Fibroblast of gingiva (primary cell): ENCODE measurements around the gene CKMT1A.
"Not testable (repeated sequence)": the region's sequence is repeated elsewhere in the genome, so short reads cannot be mapped to it uniquely, and the experiment has no call there.

Experiments
- DNase-seq: peaks from one replicate; pipeline ENCODE4 v3.0.0-alpha.2; 2011; ENCODE audit warnings: low read depth

The CKMT1A gene

GRCh38 chr15:43693148-43694022 is at the start of gene CKMT1A:
Gene CKMT1A, plus strand, starts transcription at chr15:43693859. Its CDS starts 192 bp downstream, at chr15:43694051.
- DNase-seq: not testable (repeated sequence)

- no peak for DNase-seq
These were observed 44.8 kb upstream of the CKMT1A start, which contains the start of gene CATSPER2 for GRCh38 chr15:43648649-43649429. Gene CATSPER2, minus strand, starts transcription at chr15:43648844. Its CDS starts 783 bp downstream, at chr15:43648061.

DNA sequence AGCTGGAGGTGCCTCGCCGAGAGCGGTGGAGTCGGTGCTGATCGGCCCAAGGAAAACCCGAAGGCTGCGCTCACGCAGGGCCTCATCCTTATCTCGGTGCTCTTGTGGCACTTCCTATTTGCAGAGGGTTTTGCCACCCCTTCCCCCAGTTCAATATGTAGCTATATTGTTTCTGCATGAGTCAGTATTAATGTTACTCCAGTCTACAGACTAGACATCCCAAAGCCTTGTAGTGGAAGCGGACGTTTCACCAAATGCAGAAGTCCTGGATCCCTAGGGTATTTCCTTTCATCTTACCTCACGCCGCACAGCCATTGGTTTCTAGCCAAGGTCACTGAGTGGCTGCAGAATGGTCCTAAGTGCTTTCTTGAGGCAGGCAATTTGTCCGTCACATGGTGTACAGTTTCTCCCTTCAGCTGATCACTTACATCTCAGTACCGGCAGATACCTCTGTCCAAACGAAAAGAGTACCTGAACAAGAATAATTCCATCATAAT is 44.2 kb upstream of the CKMT1A start:
- not testable (repeated sequence) for DNase-seq

GRCh38 chr15:43659727-43660126 is 33.9 kb upstream of the CKMT1A start:
- not testable (repeated sequence) for DNase-seq

- not testable (repeated sequence) for DNase-seq
These were observed 31.4 kb upstream of the CKMT1A start for GRCh38 chr15:43662293-43662692.

DNA sequence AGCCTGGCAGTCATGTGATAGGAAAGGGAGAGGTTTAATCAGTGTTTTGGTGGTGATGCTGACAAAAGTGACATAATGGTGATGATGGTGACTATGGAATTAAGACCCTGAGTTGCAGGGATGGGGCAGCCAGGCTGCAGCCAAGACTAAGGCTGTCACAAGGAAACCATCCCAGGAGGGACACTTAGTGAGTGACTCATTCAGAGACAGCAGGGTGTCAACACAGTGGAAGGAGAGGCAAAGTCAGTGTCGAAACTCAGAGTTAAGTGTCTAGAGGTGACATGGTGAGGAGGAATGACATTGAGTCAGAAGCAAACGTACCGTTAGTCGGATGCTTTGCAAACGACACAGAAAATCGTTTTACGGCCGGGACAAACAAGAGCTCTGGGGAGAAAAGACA is 30.3 kb upstream of the CKMT1A start:
- not testable (repeated sequence) for DNase-seq

GRCh38 chr15:43666177-43666576 is 27.5 kb upstream of the CKMT1A start:
- DNase-seq: not testable (repeated sequence)

- DNase-seq: not testable (repeated sequence)
These were observed 19.5 kb upstream of the CKMT1A start for GRCh38 chr15:43674175-43674574.

DNA sequence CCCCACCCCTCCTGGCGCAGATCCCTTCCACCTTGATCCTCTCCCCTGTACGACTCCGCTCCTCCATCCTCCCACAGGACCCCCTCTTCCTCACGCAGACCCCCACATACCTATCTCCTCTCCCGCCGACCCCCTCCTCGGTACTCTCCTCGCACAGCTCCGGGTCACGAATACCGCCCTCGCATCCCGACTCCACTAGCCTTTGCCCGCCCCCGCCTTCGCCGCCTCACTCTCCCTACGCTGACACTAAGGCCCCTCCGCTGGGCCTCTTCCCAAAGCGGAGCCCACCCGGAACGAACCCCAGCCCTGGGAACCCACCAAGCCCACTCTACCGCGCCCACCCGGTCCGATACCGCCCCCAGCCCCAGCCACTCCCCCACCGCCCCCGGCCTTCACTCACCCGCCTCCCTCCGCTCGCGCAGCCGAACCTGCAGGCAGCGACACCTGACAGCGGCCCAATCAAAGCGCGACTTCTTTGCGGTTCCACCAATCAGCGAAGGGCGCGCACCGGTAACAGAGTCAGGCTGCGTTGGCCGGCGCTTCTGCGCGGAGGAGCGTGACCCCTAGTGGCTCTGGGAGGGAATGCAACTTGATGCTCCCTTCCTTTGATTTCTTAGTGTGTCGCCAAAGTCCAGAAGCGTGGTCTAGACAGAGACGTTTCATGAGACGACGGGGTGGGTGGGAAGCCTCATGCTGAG is 3.9 kb upstream of the CKMT1A start:
- not testable (repeated sequence) for DNase-seq

DNA sequence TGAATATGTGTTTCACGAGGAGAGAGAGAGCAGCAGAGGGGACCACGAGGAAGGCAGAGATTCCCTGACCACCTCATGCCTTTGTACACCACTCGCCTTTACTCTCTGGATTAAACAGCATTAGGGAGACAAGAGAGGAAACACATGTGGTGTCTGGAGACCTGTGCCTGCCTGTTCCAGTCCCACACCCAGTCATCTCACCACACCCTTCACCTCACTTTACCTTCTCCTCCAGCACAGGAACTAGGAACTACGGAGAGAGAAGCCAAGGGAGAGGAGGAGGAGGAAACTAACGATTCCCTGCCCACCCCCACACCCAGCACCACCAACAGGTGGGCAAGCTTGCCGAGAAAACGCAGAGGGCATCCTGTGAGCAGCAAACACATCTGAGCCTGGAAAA is 980 bp upstream of the CKMT1A start:
- DNase-seq: not testable (repeated sequence)

GRCh38 chr15:43702174-43702573 is 8.5 kb downstream of the CKMT1A start:
- DNase-seq: no peak

- no peak for DNase-seq
These were observed 9.2 kb downstream of the CKMT1A start for GRCh38 chr15:43702701-43703424.

DNA sequence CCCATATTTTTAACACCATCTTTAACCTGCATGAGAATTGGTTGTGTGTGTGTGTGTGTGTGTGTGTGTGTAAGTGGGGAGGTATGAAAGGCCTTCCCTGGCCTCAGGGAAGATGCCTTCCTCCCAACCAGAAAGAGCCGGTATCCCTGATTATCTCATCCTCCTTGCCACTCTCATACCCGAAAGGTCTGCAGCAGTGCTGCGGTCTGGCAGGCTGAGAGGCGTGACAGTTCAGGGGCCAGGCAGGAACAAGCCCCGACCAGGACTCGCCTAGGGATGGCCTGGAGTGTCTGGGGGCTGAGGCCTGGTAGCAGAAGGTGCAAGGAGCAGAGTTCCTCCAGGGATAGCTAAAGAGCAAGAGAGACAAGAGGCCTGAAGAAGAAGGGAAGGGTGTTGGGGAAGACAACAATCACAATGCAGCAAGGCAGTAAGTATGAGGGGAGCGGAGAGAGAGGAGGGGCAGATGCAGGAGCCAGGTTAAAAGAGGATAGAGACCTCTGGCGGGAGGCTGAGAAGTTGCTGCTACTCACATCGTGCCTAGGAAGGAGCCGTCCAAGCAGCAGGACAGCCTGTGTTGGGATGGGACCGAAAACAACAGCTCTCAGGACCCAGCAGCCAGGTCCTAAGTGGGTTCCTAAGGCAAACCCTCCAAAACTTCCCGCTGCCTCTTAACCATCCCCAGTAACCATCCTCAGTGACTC is 16.9 kb downstream of the CKMT1A start:
- not testable (repeated sequence) for DNase-seq

- no peak for DNase-seq
These were observed 29.5 kb downstream of the CKMT1A start for GRCh38 chr15:43723151-43723550.

DNA sequence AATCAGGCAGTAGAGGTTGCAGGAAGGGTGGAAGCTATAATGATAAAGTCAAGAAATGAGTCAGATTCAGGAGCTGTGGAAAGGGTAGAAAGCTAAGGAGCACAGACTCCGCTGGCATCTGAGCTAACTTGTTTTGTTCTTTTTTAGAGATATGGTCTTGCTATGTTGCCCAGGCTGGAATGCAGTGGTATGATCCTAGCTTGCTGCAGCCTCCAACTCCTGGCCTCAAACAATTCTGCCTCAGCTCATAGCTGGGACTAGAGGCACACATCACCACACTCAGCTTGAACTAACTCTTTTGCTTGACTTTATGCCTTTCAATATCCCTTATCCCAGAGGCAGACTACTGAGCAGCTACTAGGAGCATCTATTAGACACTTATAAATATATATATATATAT is 32.6 kb downstream of the CKMT1A start:
- DNase-seq: not testable (repeated sequence)

DNA sequence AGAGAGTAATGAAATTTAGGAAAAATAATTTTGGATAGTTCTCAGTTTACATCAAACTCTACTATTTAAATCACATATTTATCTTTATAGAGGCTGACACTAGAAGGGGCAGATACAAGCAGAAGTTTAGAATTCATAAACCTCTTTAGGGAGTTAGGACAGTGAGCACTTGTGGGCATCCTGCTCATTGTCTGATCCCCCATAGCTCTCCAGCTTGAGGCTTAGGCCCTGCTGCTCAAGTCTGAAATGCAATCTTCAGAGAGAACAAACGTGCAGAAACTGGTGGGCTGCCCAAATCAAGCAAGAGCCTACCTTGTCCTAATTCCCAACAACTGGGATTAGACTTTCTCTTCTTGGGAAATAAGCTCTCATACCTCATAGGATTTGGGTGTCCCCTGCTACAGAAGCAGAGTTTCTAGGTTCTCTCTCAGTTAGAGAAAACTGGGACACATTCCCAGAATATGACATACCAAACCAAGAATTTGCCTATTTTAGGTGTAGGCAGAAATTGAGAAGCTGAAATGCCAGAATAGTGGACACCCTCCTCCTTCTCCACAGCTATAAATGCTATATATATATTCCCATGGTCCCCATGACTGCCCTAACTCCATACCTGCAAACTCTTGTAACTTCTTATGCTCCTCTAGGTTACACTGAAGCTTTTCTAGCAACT is 34.5 kb downstream of the CKMT1A start:
- DNase-seq: peak; percentile 21

DNA sequence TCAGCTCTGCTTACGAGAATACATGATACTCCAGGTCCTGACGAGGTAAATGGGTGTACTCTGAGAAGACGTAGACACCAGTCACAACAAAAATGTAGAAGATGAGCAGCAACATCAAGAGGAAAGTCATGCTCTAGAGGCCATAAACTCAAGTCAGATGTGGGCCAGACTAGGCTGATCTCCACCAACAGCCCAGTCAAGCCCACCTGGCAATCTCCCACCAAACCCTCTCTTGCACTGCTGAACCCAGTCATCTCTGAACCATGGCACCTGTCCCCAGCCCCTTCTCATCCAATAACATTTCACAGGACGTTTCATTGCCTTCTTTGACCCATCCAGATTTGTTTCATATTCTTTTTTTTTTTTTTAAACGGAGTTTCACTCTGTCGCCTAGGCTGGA is 41.8 kb downstream of the CKMT1A start:
- no peak for DNase-seq

DNA sequence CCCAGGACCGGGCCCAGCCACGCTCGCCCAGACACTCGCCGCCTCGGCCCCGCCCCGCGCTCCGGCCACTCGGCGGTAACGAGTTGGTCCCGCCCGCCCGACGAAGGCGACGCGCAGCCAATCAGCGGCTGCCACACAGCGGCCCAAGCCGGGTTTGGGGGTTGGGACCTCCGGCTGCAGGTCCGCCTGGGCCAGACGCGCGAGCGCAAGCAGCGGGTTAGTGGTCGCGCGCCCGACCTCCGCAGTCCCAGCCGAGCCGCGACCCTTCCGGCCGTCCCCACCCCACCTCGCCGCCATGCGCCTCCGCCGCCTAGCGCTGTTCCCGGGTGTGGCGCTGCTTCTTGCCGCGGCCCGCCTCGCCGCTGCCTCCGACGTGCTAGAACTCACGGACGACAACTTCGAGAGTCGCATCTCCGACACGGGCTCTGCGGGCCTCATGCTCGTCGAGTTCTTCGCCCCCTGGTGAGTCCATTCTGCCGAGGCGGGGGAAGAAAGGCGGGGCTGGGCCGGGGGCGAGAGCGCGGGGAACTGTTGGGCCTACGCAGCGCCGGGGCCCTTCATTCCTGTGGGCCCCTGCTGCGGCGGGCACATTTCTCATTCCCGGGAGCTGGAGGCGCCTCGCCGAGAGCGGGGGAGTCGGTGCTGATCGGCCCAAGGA is 52.7 kb downstream of the CKMT1A start, which contains the start of gene PDIA3:
Gene PDIA3, plus strand, starts transcription at position 194 of the 658 bp plus-strand sequence. Its CDS starts 102 bp downstream, at position 296.
- DNase-seq: peak; percentile 91

GRCh38 chr15:43746903-43747309 is 53.2 kb downstream of the CKMT1A start:
- not testable (repeated sequence) for DNase-seq
